Measurements from ENCODE around the gene CIRBP.

Gene CIRBP

DNA sequence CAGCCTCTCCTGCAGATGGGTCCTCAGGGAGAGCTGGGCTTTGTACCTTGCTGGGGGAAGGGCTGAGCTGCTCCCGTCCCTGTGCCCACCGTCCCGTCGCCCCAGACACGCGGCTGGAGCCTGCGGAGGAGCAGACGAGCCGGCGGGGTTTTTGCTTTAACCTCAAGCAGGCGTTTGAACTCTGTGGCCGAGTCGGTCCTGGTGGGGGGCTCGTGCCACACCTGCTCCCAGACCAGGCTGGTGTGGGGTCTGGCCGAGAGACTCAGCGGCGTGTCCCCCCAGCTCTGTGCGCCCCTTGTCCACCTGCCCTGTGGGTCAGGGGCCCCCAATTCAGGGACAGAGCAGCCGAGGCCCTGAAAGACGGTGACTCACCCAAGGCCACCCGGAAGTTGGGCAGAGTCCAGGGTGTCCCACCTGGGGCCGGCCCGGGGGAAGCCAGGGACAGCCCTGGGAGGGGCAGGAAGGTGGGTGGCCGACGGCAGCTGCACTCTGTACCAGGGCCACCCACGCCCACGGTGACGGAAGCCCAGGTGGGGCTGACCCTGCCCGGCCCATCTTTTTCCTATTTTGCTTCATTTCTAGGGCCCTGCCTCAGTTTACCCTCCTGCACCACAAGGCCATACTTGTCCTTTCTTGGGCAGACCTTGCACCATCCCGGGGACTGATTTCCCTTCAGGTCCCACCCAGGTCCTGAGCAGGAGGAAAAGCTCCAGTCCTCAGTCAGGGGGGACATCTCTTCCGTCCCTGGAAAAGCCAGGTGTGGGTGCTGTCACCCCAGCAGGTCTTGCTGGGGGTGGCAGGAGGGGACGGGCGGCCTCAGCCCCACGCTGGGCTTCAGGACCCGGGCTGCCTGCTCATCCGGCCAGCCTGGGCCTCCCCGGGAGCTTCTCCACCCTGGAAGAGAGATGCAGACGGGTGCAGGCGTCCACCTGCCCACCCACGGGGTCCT is 21.8 kb downstream of the CIRBP start:
- DNase-seq (ENCODE audit: extremely low spot score) = no peak
- CTCF ChIA-PET = interaction anchor here (0.6 kb wide), 1 partner anchor 24 kb away, joined by 3 read pairs; no protein-coding TSS in a partner anchor
- TF ChIP-seq, protein P1, sequence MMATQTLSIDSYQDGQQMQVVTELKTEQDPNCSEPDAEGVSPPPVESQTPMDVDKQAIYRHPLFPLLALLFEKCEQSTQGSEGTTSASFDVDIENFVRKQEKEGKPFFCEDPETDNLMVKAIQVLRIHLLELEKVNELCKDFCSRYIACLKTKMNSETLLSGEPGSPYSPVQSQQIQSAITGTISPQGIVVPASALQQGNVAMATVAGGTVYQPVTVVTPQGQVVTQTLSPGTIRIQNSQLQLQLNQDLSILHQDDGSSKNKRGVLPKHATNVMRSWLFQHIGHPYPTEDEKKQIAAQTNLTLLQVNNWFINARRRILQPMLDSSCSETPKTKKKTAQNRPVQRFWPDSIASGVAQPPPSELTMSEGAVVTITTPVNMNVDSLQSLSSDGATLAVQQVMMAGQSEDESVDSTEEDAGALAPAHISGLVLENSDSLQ (IDR thresholded peaks at IDR 0.05) = no peak
- TF ChIP-seq NFRKB (IDR thresholded peaks at IDR 0.05) = no peak
- no peak for TF ChIP-seq SP1 (IDR thresholded peaks at IDR 0.05)
- TF ChIP-seq FOXA1 (IDR thresholded peaks at IDR 0.05) = no peak
- TF ChIP-seq L3MBTL2 (conservative IDR thresholded peaks at IDR 0.05) = no peak
- no peak for TF ChIP-seq SUZ12 (IDR thresholded peaks at IDR 0.05)
- TF ChIP-seq LEF1 (IDR thresholded peaks at IDR 0.05; ENCODE audit: borderline replicate concordance) = no peak
- no peak for TF ChIP-seq FOXM1 (IDR thresholded peaks at IDR 0.05; ENCODE audit: borderline replicate concordance)
- TF ChIP-seq FOXK2 (IDR thresholded peaks at IDR 0.05) = no peak
- no peak for TF ChIP-seq ARNT (IDR thresholded peaks at IDR 0.05)
- TF ChIP-seq TARDBP (IDR thresholded peaks at IDR 0.05) = no peak
- no peak for TF ChIP-seq BHLHE40 (IDR thresholded peaks at IDR 0.05; ENCODE audit: borderline replicate concordance)
- POLR2A ChIA-PET = interaction anchor here (0.6 to 1.2 kb wide), 4 partner anchors 14 to 22 kb away, joined by 3 to 4 read pairs (median 3); no protein-coding TSS in a partner anchor

DNA sequence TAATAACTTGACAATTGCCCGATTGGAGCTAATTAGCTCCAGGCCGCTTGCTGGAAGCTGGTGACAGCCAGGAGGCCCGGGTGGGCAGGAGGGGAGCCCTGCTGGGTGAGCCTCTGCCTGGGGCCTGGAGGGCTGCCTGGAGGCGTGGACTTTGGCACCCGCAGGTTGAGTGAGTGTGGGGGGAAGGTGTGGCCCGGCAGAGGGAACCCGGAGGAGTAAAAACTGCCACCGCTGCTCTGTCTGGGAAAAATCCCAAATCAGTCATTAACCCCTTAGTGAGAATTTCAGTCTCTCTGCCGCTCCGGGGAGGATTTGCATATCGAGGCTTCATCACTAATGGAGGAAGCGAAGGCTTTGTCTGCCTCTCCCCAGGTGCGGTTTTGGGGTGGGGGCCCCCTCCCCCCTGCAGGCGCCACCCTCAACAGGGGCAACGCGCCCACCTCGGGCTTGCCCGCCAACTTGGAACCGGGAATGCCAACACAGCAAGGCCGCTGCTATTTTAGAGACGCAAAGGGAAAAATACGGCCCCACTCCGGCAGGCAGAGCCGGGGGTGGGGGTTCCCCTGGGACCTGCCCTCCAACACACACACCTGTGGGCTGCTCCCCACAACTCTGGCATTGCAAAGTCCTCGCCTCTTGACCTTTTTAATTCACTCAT is 22.8 kb downstream of the CIRBP start:
- DNase-seq (ENCODE audit: extremely low spot score) = no peak
- POLR2A ChIA-PET = interaction anchor here (1.2 kb wide), 1 partner anchor 14 kb away, joined by 3 read pairs; no protein-coding TSS in a partner anchor
- CTCF ChIA-PET = no interaction called here
- no peak for TF ChIP-seq L3MBTL2 (conservative IDR thresholded peaks at IDR 0.05)
- no peak for TF ChIP-seq NFRKB (IDR thresholded peaks at IDR 0.05)
- TF ChIP-seq ARNT (IDR thresholded peaks at IDR 0.05) = no peak
- no peak for TF ChIP-seq ZNF384 (IDR thresholded peaks at IDR 0.05)
- TF ChIP-seq FOXM1 (IDR thresholded peaks at IDR 0.05; ENCODE audit: borderline replicate concordance) = no peak
- no peak for TF ChIP-seq FOXK2 (IDR thresholded peaks at IDR 0.05)
- TF ChIP-seq FOXA1 (IDR thresholded peaks at IDR 0.05) = no peak
- no peak for TF ChIP-seq ELF4 (IDR thresholded peaks at IDR 0.05)
- no peak for TF ChIP-seq TARDBP (IDR thresholded peaks at IDR 0.05)

DNA sequence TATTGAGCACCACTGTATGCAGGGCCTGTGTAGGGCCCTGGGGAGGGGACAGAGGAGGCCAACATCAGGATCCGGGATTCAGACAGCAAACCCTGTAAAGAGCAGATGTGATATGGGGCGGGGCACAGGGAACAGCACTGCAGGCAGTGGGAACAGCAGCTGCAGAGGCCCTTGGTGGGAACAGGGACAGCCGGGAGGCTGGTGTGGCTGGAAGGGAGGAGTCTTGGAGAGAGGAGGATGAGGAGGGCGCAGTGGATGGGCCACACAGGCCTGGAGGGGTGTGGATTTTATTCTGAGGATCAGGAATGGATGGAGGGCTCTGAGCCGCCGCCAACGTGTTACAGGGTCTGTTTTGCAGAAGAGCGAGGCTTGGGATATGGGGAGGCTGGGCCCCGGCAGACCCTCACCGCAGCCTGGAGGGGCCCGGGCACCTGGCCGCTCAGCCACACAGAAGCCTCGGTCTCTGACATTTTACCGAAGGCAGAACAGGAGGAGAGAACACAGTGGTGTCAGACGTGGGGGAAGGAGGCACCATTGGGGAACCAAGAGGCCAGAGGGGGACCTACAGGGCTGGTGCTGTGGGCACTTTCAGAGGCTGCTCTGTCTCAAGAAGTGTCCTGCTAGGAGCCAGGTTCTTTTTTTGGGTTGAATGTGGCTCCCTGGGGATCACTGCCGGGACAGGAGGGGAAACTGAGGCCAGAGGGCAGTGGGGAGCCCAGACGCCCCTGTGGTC is 23.5 kb downstream of the CIRBP start:
- ChIA-PET CTCF (no interaction called here), POLR2A (no interaction called here)
- TF ChIP-seq ELF4 (IDR thresholded peaks at IDR 0.05) (no peak), L3MBTL2 (conservative IDR thresholded peaks at IDR 0.05) (no peak), HDGF (IDR thresholded peaks at IDR 0.05; ENCODE audit: borderline replicate concordance) (no peak), FOXA1 (IDR thresholded peaks at IDR 0.05) (no peak), FOXK2 (IDR thresholded peaks at IDR 0.05) (no peak), SUZ12 (IDR thresholded peaks at IDR 0.05) (no peak), FOXM1 (IDR thresholded peaks at IDR 0.05; ENCODE audit: borderline replicate concordance) (no peak), SP1 (IDR thresholded peaks at IDR 0.05) (no peak), NFRKB (IDR thresholded peaks at IDR 0.05) (no peak), ARNT (IDR thresholded peaks at IDR 0.05) (no peak), TARDBP (IDR thresholded peaks at IDR 0.05) (no peak), ZNF384 (IDR thresholded peaks at IDR 0.05) (no peak), LEF1 (IDR thresholded peaks at IDR 0.05; ENCODE audit: borderline replicate concordance) (no peak), BHLHE40 (IDR thresholded peaks at IDR 0.05; ENCODE audit: borderline replicate concordance) (no peak), CTBP1 (IDR thresholded peaks at IDR 0.05; ENCODE audit: borderline replicate concordance) (no peak)
- TF ChIP-seq, protein P1 (IDR thresholded peaks at IDR 0.05) = no peak
- DNase-seq (ENCODE audit: extremely low spot score) = no peak

DNA sequence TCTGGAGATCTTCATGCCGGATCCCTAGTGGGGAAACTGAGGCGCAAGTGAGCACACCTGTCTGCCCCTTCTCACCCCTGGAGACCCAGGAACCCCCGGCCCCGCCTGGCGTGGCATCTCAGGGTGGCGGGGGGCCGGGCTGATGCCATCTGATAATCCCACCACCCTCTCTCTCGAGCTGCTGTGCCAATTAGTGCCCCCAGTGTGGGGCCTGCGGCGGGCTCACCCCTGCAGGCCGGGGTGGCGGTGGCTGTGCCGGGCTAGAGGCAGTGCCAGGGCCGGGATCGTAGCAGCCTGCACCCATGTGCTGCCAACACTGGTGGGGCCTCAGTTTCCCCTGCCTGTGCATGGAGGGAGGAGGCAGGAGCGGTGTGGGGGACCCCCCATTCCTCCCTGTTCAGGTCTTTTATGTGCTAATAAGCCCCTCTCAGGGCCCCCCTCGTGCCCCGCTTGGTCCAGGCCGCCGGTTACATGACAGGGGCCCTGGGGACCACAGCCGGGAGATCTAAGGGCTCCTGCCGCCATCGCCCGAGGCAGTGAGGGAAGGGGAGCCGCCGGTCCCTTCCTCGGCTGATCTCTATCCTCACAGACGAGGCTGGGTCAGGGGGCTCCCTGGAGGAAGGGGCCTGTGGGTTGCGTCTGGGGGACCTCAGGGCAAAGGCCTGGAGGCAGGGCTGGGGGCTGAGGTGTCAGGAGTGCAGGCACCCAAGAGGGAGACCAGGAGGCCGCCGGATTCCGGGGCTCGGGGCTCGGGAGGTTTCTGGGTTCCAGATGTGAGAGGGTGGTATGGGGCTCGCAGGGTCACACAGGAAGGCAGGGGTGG is 24.9 kb downstream of the CIRBP start:
- TF ChIP-seq HDGF (IDR thresholded peaks at IDR 0.05; ENCODE audit: borderline replicate concordance) = no peak
- no peak for TF ChIP-seq FOXK2 (IDR thresholded peaks at IDR 0.05)
- TF ChIP-seq L3MBTL2 (conservative IDR thresholded peaks at IDR 0.05) = no peak
- no peak for TF ChIP-seq SUZ12 (IDR thresholded peaks at IDR 0.05)
- TF ChIP-seq ZNF384 (IDR thresholded peaks at IDR 0.05) = no peak
- no peak for TF ChIP-seq FOXM1 (IDR thresholded peaks at IDR 0.05; ENCODE audit: borderline replicate concordance)
- TF ChIP-seq, protein P1 (IDR thresholded peaks at IDR 0.05) = no peak
- TF ChIP-seq FOXA1 (IDR thresholded peaks at IDR 0.05) = no peak
- TF ChIP-seq CTBP1 (IDR thresholded peaks at IDR 0.05; ENCODE audit: borderline replicate concordance) = no peak
- no peak for TF ChIP-seq ELF4 (IDR thresholded peaks at IDR 0.05)
- TF ChIP-seq NFRKB (IDR thresholded peaks at IDR 0.05) = no peak
- no peak for TF ChIP-seq TARDBP (IDR thresholded peaks at IDR 0.05)
- TF ChIP-seq SP1 (IDR thresholded peaks at IDR 0.05) = no peak
- no peak for TF ChIP-seq LEF1 (IDR thresholded peaks at IDR 0.05; ENCODE audit: borderline replicate concordance)
- TF ChIP-seq BHLHE40 (IDR thresholded peaks at IDR 0.05; ENCODE audit: borderline replicate concordance) = no peak
- POLR2A ChIA-PET = no interaction called here
- no peak for DNase-seq (ENCODE audit: extremely low spot score)
- CTCF ChIA-PET = no interaction called here

Measured in HEK293T (cell line).